Gastrocnemius medialis (tissue), 4 donors: ENCODE results near the gene KCTD5. TPM values are rescaled to one million over a fixed set of nuclear protein-coding genes. Genes with fewer than 3 reads are reported as not detected.

Source experiments
- ATAC-seq, 2 donors: fragments of 150-250 bp; one replicate each; pipeline ENCODE4 v1.9.1; 2016
- DNase-seq, 2 donors: peaks; one replicate each; pipeline ENCODE4 v3.0.0-alpha.2; 2019
- H3K27ac ChIP-seq, 4 donors: fragments of 200-600 bp; sonication (generic); 1 replicate in 1 of 4; 2 replicates in 3 of 4; pipeline ENCODE4 v1.5.1; 2016 to 2018; ENCODE audit warnings: mild to moderate bottlenecking in 2 of 4, moderate library complexity in 1 of 4
- H3K27me3 ChIP-seq, 3 donors: fragments of 200-600 bp; sonication (generic) in 2 of 3; 1 replicate in 1 of 3; 2 replicates in 2 of 3; pipeline versions ENCODE4 v1.5.1 to v1.6.0; 2016 to 2019; ENCODE audit warnings: mild to moderate bottlenecking in 1 of 3, moderate library complexity in 1 of 3
- H3K36me3 ChIP-seq, 2 donors: fragments of 200-600 bp; sonication (generic) in 1 of 2; one replicate each; pipeline ENCODE4 v1.5.1; 2017 to 2018
- H3K4me1 ChIP-seq, 2 donors: fragments of 200-600 bp; sonication (generic) in 1 of 2; one replicate each; pipeline ENCODE4 v1.5.1; 2016 to 2017; ENCODE audit warnings: mild to moderate bottlenecking in 2 of 2
- H3K4me3 ChIP-seq, 4 donors: fragments of 200-600 bp; sonication (generic) in 3 of 4; 1 replicate in 1 of 4; 2 replicates in 3 of 4; pipeline ENCODE4 v1.5.1; 2016 to 2019; ENCODE audit warnings: mild to moderate bottlenecking in 2 of 4
- H3K9me3 ChIP-seq, 3 donors: fragments of 200-600 bp; sonication (generic) in 2 of 3; 1 replicate in 1 of 3; 2 replicates in 2 of 3; pipeline ENCODE4 v1.5.1; 2016 to 2019
- CTCF ChIP-seq, 5 experiments: fragments of 450-650 bp in 3 of 5; fragments of 200-600 bp in 2 of 5; sonication (generic) in 2 of 5; IDR thresholded peaks in 4 of 5; conservative IDR thresholded peaks in 1 of 5; 1 replicate in 4 of 5; 2 replicates in 1 of 5; pipeline ENCODE4 v1.5.1; 2016 to 2019; ENCODE audit warnings: antibody characterized with exemption in 5 of 5, mild to moderate bottlenecking in 3 of 5, moderate library complexity in 3 of 5
- POLR2A ChIP-seq, 2 donors: fragments of 450-650 bp; IDR thresholded peaks; one replicate each; pipeline ENCODE4 v1.6.1; 2017; ENCODE audit warnings: antibody characterized with exemption in 2 of 2, mild to moderate bottlenecking in 2 of 2, moderate library complexity in 2 of 2
- in situ Hi-C, 4 donors: fragments of 200-750 bp; cut with MboI; loops; one replicate each; pipeline versions ENCODE4 v1.15.0 to v1.8.0; 2017; ENCODE audit warnings: low sequenced_read_pairs in 4 of 4
- intact Hi-C: fragments of 100-400 bp; cut with DNase I; formaldehyde crosslinking; loops from one replicate; pipeline ENCODE4 v1.15.1; 2023; ENCODE audit warnings: low total_unique reads
- total RNA-seq, 4 donors: library from RNA; depleted of rRNA; stranded (reverse); fragments of >200 nt; gene quantifications; one replicate each; pipeline versions ENCODE4 v1.1.0 to v1.2.3, GENCODE V29; 2016

The KCTD5 gene
- total RNA-seq, 4 donors from 2014 or later: 13.6 to 23.8 (median 14.7) TPM

DNA sequence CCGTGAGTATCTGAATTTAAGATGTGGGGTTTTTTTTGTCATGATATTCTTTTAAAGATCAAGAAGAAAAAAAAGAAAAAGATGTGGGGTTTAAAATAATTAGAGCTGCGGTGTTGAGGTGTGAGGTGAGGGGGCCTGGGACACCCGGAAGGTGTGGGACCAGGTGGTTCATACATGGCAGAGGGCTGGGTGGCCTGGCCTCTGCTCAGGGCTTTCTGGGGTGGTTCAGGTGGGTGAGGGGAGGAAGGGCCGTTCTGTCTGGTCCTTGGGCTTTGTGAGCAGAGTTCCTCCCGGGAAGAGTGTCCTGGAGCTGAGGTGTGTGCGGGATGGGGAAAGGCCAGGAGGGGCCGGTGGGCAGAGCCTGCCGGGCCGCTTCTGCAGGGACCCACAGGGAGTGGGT, 32.7 kb downstream of the KCTD5 start:
- TF ChIP-seq POLR2A (IDR thresholded peaks at IDR 0.05): no peak
- TF ChIP-seq CTCF (IDR thresholded peaks at IDR 0.05 in 4 of 5, conservative IDR thresholded peaks at IDR 0.05 in 1 of 5): no peak
- H3K36me3 ChIP-seq: no peaks in the 10 kb centered on the region
- H3K9me3 ChIP-seq: no peaks in the 10 kb centered on the region
- intact Hi-C loops: no loop called here
- no peak overlapping the region for H3K27ac ChIP-seq
- no peak overlapping the region for H3K4me3 ChIP-seq
- in situ Hi-C loops: no loop called here
- no peak for ATAC-seq
- peaks cover 0 to 15% of the 10 kb centered on the region in 2 donors for H3K4me1 ChIP-seq
- no peak for DNase-seq
- H3K27me3 ChIP-seq: peaks cover 0 to 14% (median 5%) of the 10 kb centered on the region in 3 donors

- peaks cover 1 to 19% of the 10 kb centered on the region in 2 donors for H3K4me1 ChIP-seq
- H3K27me3 ChIP-seq: peaks cover 0 to 14% (median 5%) of the 10 kb centered on the region in 3 donors
- no peak overlapping the region for H3K4me3 ChIP-seq
- no peak for ATAC-seq
- in situ Hi-C loops: no loop called here
- no peak overlapping the region for H3K27ac ChIP-seq
- H3K36me3 ChIP-seq: no peaks in the 10 kb centered on the region
- DNase-seq: no peak
- intact Hi-C loops: no loop called here
- H3K9me3 ChIP-seq: no peaks in the 10 kb centered on the region
- no peak for TF ChIP-seq POLR2A (IDR thresholded peaks at IDR 0.05)
- TF ChIP-seq CTCF (IDR thresholded peaks at IDR 0.05 in 4 of 5, conservative IDR thresholded peaks at IDR 0.05 in 1 of 5): no peak
Observed at GRCh38 chr16:2715519-2715918, 33.2 kb downstream of the KCTD5 start.

GRCh38 chr16:2715966-2716885, 33.9 kb downstream of the KCTD5 start:
- Histone ChIP-seq H3K27ac (no peak overlapping the region), H3K9me3 (no peaks in the 10 kb centered on the region), H3K4me3 (no peak overlapping the region), H3K4me1 (peaks cover 3 to 22% of the 10 kb centered on the region in 2 donors), H3K27me3 (peaks cover 0 to 14% (median 5%) of the 10 kb centered on the region in 3 donors), H3K36me3 (no peaks in the 10 kb centered on the region)
- intact Hi-C loops: no loop called here
- TF ChIP-seq CTCF (IDR thresholded peaks at IDR 0.05 in 4 of 5, conservative IDR thresholded peaks at IDR 0.05 in 1 of 5) (no peak), POLR2A (IDR thresholded peaks at IDR 0.05) (no peak)
- DNase-seq (no peak), ATAC-seq (no peak)
- in situ Hi-C loops: no loop called here

DNA sequence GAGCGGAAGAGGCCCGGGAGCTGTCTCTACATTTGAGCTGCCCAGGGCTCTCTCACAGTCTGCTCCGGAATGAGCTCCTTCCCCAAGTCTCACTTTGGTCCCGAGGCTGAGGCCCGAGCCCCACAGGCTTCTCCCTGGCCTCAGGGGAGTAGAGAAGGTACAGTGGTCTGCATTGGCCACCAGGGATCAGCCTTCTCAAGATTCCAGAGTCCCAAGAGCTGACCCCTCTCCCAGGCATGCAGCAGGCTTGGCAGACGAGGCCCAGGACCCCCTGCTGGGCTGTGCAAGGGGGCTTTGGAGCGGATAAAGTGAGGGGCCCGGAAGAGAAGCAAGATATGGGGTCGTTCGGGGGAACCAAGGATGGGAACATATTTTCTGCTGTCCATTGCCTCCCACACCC, 34.6 kb downstream of the KCTD5 start:
- in situ Hi-C loops (no loop called here), intact Hi-C loops (no loop called here)
- DNase-seq: no peak
- no peak for ATAC-seq
- H3K9me3 ChIP-seq: no peaks in the 10 kb centered on the region
- H3K4me3 ChIP-seq: no peak overlapping the region
- H3K27ac ChIP-seq: no peak overlapping the region
- peaks cover 8 to 25% of the 10 kb centered on the region in 2 donors for H3K4me1 ChIP-seq
- H3K36me3 ChIP-seq: no peaks in the 10 kb centered on the region
- no peak for TF ChIP-seq CTCF (IDR thresholded peaks at IDR 0.05 in 4 of 5, conservative IDR thresholded peaks at IDR 0.05 in 1 of 5)
- TF ChIP-seq POLR2A (IDR thresholded peaks at IDR 0.05): no peak
- peaks cover 0 to 14% (median 5%) of the 10 kb centered on the region in 3 donors for H3K27me3 ChIP-seq
